ENCODE data around the gene ARHGAP5.
A peak's percentile ranks its signal among the peaks of the same experiment; 100 is the strongest.

Gene ARHGAP5

GRCh38 chr14:32075672-32076277 lies 1.3 kb upstream of the ARHGAP5 start:
- Histone ChIP-seq H3K4me3 (replicated peaks; ENCODE audit: insufficient read depth, low read length) (peak overlapping the region; percentile 63), H3K27ac (replicated peaks) (no peak overlapping the region), H3K27me3 (ENCODE audit: insufficient read depth, poor library complexity, severe bottlenecking) (peaks cover 40% of the 10 kb centered on the region)
- no peak for DNase-seq (ENCODE audit: low read depth in 1 of 2, low spot score in 1 of 2)
- TF ChIP-seq SPI1 (IDR thresholded peaks at IDR 0.05; ENCODE audit: borderline replicate concordance, low read depth) (no peak), REST (IDR thresholded peaks at IDR 0.05; ENCODE audit: insufficient replicate concordance, low read depth) (no peak), GABPA (IDR thresholded peaks at IDR 0.05; ENCODE audit: low read depth) (no peak), POLR2AphosphoS5 (IDR thresholded peaks at IDR 0.05; ENCODE audit: low read depth) (no peak), CTCF (IDR thresholded peaks at IDR 0.05; ENCODE audit: insufficient read depth, low read length) (no peak)

- Histone ChIP-seq H3K4me3 (replicated peaks; ENCODE audit: insufficient read depth, low read length) (peak overlapping the region; percentile 63), H3K27me3 (ENCODE audit: insufficient read depth, poor library complexity, severe bottlenecking) (peaks cover 40% of the 10 kb centered on the region), H3K27ac (replicated peaks) (no peak overlapping the region)
- peak; percentile 23 to 32 for DNase-seq (ENCODE audit: low read depth in 1 of 2, low spot score in 1 of 2)
- TF ChIP-seq SPI1 (IDR thresholded peaks at IDR 0.05; ENCODE audit: borderline replicate concordance, low read depth) (peak; percentile 25; the same call in 1 of the 2 replicates), REST (IDR thresholded peaks at IDR 0.05; ENCODE audit: insufficient replicate concordance, low read depth) (no peak)
Observed at GRCh38 chr14:32076278-32077080, 625 bp upstream of the ARHGAP5 start.

- H3K4me3 ChIP-seq (replicated peaks; ENCODE audit: insufficient read depth, low read length): peak overlapping the region; percentile 63
- H3K27ac ChIP-seq (replicated peaks): no peak overlapping the region
- H3K27me3 ChIP-seq (ENCODE audit: insufficient read depth, poor library complexity, severe bottlenecking): peaks cover 43% of the 10 kb centered on the region
- TF ChIP-seq SPI1 (IDR thresholded peaks at IDR 0.05; ENCODE audit: borderline replicate concordance, low read depth): no peak
- no peak for TF ChIP-seq CTCF (IDR thresholded peaks at IDR 0.05; ENCODE audit: insufficient read depth, low read length)
- TF ChIP-seq GABPA (IDR thresholded peaks at IDR 0.05; ENCODE audit: low read depth): no peak
- no peak for TF ChIP-seq REST (IDR thresholded peaks at IDR 0.05; ENCODE audit: insufficient replicate concordance, low read depth)
- TF ChIP-seq POLR2AphosphoS5 (IDR thresholded peaks at IDR 0.05; ENCODE audit: low read depth): no peak
- DNase-seq (ENCODE audit: low read depth in 1 of 2, low spot score in 1 of 2): no peak
Observed at GRCh38 chr14:32078023-32078857, 1.1 kb downstream of the ARHGAP5 start.
